PFSK-1 (cell line): ENCODE measurements around the gene ISLR2.

ENCODE experiments used
- FOXP2 ChIP-seq: optimal IDR thresholded peaks from 2 replicates; pipeline ENCODE3; 2011; ENCODE audit warnings: borderline replicate concordance, control low read depth, inconsistent platforms; ENCODE audit not compliant: insufficient read depth; ENCODE audit errors: extremely low read length, extremely low read depth
- POLR2AphosphoS5 ChIP-seq: IDR thresholded peaks from 2 replicates; pipeline ENCODE4 v1.6.1; 2012; ENCODE audit warnings: low read depth, mild to moderate bottlenecking, control low read depth, low read length, moderate library complexity
- SIN3A ChIP-seq: IDR thresholded peaks from 2 replicates; pipeline ENCODE4 v1.6.1; 2012; ENCODE audit warnings: mild to moderate bottlenecking, low read length, moderate library complexity, borderline replicate concordance; ENCODE audit not compliant: insufficient read depth
- TAF1 ChIP-seq: IDR thresholded peaks from 2 replicates; pipeline ENCODE4 v1.6.1; 2012; ENCODE audit warnings: low read length, control low read depth, borderline replicate concordance; ENCODE audit not compliant: insufficient read depth
- TF ChIP-seq, protein P1 (sequence below), 2 experiments: IDR thresholded peaks; 2 replicates each; pipeline versions ENCODE4 v1.6.1 to v1.8.0; 2011 to 2012; ENCODE audit warnings: low read depth in 2 of 2, low read length in 2 of 2, control low read depth in 1 of 2, inconsistent platforms in 1 of 2, mild to moderate bottlenecking in 1 of 2, moderate library complexity in 1 of 2; ENCODE audit not compliant: insufficient read depth in 1 of 2

Gene ISLR2

DNA sequence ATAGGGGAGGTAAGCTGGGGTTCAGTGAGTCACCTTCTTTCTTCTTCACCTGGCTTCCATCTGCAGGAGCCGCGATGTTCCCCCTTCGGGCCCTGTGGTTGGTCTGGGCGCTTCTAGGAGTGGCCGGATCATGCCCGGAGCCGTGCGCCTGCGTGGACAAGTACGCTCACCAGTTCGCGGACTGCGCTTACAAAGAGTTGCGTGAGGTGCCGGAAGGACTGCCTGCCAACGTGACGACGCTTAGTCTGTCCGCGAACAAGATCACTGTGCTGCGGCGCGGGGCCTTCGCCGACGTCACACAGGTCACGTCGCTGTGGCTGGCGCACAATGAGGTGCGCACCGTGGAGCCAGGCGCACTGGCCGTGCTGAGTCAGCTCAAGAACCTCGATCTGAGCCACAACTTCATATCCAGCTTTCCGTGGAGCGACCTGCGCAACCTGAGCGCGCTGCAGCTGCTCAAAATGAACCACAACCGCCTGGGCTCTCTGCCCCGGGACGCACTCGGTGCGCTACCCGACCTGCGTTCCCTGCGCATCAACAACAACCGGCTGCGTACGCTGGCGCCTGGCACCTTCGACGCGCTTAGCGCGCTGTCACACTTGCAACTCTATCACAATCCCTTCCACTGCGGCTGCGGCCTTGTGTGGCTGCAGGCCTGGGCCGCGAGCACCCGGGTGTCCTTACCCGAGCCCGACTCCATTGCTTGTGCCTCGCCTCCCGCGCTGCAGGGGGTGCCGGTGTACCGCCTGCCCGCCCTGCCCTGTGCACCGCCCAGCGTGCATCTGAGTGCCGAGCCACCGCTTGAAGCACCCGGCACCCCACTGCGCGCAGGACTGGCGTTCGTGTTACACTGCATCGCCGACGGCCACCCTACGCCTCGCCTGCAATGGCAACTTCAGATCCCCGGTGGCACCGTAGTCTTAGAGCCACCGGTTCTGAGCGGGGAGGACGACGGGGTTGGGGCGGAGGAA is 2.6 kb downstream of the ISLR2 start:
- TF ChIP-seq TAF1 = no peak
- TF ChIP-seq, protein P1, sequence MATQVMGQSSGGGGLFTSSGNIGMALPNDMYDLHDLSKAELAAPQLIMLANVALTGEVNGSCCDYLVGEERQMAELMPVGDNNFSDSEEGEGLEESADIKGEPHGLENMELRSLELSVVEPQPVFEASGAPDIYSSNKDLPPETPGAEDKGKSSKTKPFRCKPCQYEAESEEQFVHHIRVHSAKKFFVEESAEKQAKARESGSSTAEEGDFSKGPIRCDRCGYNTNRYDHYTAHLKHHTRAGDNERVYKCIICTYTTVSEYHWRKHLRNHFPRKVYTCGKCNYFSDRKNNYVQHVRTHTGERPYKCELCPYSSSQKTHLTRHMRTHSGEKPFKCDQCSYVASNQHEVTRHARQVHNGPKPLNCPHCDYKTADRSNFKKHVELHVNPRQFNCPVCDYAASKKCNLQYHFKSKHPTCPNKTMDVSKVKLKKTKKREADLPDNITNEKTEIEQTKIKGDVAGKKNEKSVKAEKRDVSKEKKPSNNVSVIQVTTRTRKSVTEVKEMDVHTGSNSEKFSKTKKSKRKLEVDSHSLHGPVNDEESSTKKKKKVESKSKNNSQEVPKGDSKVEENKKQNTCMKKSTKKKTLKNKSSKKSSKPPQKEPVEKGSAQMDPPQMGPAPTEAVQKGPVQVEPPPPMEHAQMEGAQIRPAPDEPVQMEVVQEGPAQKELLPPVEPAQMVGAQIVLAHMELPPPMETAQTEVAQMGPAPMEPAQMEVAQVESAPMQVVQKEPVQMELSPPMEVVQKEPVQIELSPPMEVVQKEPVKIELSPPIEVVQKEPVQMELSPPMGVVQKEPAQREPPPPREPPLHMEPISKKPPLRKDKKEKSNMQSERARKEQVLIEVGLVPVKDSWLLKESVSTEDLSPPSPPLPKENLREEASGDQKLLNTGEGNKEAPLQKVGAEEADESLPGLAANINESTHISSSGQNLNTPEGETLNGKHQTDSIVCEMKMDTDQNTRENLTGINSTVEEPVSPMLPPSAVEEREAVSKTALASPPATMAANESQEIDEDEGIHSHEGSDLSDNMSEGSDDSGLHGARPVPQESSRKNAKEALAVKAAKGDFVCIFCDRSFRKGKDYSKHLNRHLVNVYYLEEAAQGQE (IDR thresholded peaks at IDR 0.05; ENCODE audit: insufficient read depth in 1 of 2, low read depth in 2 of 2, low read length in 2 of 2) = no peak
- TF ChIP-seq POLR2AphosphoS5 = no peak
- TF ChIP-seq FOXP2 = no peak
- no peak for TF ChIP-seq SIN3A

DNA sequence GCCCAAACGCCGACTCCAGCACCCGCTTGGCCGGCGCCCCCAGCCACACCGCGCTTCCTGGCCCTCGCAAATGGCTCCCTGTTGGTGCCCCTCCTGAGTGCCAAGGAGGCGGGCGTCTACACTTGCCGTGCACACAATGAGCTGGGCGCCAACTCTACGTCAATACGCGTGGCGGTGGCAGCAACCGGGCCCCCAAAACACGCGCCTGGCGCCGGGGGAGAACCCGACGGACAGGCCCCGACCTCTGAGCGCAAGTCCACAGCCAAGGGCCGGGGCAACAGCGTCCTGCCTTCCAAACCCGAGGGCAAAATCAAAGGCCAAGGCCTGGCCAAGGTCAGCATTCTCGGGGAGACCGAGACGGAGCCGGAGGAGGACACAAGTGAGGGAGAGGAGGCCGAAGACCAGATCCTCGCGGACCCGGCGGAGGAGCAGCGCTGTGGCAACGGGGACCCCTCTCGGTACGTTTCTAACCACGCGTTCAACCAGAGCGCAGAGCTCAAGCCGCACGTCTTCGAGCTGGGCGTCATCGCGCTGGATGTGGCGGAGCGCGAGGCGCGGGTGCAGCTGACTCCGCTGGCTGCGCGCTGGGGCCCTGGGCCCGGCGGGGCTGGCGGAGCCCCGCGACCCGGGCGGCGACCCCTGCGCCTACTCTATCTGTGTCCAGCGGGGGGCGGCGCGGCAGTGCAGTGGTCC is 3.5 kb downstream of the ISLR2 start:
- TF ChIP-seq POLR2AphosphoS5 (no peak), FOXP2 (no peak), SIN3A (no peak), TAF1 (no peak)
- TF ChIP-seq, protein P1 (IDR thresholded peaks at IDR 0.05; ENCODE audit: insufficient read depth in 1 of 2, low read depth in 2 of 2, low read length in 2 of 2) = no peak

DNA sequence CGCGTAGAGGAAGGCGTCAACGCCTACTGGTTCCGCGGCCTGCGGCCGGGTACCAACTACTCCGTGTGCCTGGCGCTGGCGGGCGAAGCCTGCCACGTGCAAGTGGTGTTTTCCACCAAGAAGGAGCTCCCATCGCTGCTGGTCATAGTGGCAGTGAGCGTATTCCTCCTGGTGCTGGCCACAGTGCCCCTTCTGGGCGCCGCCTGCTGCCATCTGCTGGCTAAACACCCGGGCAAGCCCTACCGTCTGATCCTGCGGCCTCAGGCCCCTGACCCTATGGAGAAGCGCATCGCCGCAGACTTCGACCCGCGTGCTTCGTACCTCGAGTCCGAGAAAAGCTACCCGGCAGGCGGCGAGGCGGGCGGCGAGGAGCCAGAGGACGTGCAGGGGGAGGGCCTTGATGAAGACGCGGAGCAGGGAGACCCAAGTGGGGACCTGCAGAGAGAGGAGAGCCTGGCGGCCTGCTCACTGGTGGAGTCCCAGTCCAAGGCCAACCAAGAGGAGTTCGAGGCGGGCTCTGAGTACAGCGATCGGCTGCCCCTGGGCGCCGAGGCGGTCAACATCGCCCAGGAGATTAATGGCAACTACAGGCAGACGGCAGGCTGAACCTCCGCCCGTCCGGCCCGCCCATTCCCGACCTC is 4.1 kb downstream of the ISLR2 start:
- TF ChIP-seq, protein P1 (IDR thresholded peaks at IDR 0.05; ENCODE audit: insufficient read depth in 1 of 2, low read depth in 2 of 2, low read length in 2 of 2) = no peak
- no peak for TF ChIP-seq TAF1

DNA sequence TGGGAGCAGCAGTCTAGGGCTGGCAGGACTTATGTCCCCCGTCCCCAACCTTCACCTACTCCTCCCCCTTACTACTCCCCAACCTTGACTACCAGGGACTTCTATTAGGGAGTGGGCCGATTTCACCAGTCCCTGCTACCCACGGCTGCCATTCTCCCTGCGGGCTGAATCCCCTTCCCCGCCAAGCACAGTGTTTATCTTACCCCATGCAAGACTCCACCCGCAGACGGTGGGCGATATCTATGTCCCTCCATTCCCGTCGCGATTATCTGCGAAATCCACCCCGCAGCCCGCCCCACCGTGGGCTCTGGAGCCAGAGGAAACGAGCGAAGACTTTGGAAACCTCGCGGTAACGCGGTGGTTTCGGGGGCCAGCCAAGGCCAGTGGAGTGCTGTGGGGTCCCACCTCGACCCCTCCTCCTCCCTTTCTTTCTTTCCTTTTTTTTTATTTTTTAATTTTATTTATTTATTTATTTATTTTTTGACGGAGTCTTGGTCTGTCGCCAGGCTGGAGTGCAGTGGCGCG is 4.7 kb downstream of the ISLR2 start:
- TF ChIP-seq, protein P1 (IDR thresholded peaks at IDR 0.05; ENCODE audit: insufficient read depth in 1 of 2, low read depth in 2 of 2, low read length in 2 of 2) = no peak
- TF ChIP-seq SIN3A (no peak), TAF1 (no peak), FOXP2 (no peak), POLR2AphosphoS5 (no peak)
